Stimulated activated CD8-positive, alpha-beta memory T cell treated with anti-CD3 and anti-CD28 coated beads, Interleukin-7, amount 100 ng/mL, for 48 hours (primary cell): ENCODE data around the gene RSRC1.
A peak's percentile ranks its signal among the peaks of the same experiment; 100 is the strongest.
"Not testable (repeated sequence)": the region's sequence is repeated elsewhere in the genome, so short reads cannot be mapped to it uniquely, and the experiment has no call there.

Experiments used
- DNase-seq, 2 donors: peaks; one replicate each; pipeline ENCODE4 v3.0.0-alpha.2; 2020; ENCODE audit warnings: low read depth in 1 of 2; ENCODE audit errors: extremely low read depth in 1 of 2

The RSRC1 gene

DNA sequence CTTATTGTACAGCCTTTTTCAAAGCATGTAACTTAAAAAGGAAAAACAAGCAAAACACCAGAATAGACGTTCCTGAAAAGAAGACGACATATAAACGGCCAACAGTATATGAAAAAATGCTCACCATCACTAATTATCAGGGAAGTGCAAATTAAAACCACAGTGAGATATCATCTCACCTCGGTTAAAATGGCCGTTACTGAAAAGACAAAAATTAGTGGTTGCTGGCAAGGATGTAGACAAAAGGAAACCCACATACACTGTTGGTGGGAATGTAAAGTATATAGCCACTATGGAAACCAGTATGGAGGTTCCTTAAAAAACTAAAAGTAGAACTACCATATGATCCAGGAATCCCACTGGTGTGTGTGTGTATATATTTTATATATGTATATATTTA is 396.6 kb downstream of the RSRC1 start:
- no peak for DNase-seq

DNA sequence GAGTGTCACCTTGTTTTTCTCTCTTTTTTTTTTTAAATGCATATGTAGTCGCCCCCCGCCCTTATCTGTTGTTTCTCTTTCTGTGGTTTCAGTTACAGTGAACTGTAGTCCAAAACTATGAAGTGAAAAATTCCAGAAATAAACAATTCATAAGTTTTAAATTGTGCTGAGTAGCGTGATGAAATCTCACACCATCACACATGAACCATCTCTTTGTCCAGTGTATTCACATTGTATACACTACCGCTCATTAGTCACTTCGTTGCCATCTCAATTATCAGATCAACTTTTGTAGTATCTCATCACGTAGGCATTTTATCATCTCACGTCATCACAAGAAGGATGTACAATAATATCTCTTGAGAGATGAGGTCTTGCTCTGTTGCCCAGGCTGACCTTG is 398.6 kb downstream of the RSRC1 start:
- DNase-seq: no peak

DNA sequence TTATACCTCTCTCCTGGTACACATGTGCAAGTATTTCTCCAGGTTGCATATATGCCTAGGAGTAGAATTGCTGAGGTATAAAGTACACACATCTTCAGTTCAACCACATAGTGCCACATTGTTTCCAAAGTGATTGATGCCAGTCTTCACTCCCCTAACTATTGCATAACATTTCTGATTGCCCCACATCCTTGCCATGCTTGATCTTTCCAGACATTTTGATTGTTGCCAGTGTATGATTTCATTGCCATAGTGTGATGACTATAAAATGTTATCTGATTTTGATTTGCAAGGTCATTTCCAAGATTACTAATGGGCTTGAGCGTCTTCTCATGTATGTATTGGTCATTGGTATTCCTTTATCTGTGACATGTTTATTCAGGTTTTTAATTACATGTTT is 400.0 kb downstream of the RSRC1 start:
- DNase-seq: no peak

DNA sequence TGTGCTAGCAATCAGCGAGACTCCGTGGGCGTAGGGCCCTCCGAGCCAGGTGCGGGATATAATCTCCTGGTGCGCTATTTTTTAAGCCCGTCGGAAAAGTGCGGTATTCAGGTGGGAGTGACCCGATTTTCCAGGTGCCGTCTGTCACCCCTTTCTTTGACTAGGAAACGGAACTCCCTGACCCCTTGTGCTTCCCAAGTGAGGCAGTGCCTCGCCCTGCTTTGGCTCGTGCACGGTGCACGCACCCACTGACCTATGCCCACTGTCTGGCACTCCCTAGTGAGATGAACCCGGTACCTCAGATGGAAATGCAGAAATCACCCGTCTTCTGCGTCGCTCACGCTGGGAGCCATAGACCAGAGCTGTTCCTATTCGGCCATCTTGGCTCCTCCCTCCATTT is 406.8 kb downstream of the RSRC1 start:
- not testable (repeated sequence) for DNase-seq

DNA sequence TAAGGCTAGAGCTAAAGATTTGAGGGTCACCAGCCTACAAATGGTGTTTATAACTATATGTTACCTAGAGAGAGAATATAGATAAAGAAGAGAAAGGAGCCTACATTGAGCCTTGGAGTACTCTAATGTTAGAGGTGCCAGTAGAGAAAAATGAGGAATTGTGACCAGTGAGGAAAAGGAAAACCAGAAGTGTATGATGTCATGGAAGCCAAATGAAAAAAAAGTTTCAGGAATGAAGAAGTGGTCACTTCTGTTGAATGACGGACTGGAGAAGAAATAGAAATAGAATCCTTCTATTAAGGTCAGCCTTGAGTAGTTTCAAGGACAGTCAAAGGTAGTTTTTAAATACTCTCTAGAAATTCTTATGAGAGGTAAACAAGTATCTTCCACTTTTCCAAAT is 409.9 kb downstream of the RSRC1 start:
- no peak for DNase-seq

DNA sequence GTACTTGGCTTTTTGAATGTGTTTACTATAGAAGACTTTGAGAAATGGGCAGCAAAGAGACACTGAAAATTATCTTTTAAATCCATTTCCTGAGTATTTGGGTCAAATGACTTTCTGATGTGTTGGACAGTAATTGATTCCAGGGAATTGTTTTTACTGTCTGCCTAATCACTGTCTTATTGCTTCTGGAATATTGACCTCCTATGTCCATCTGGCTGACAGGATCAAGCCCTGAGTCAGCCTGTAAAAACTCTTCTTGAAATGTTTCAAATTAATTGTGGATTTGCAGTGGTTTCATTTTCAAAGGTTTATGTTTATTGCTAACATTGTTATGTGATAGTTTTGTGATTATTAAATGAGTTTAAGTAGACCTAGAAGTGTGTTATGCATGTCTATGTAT is 410.5 kb downstream of the RSRC1 start:
- no peak for DNase-seq

DNA sequence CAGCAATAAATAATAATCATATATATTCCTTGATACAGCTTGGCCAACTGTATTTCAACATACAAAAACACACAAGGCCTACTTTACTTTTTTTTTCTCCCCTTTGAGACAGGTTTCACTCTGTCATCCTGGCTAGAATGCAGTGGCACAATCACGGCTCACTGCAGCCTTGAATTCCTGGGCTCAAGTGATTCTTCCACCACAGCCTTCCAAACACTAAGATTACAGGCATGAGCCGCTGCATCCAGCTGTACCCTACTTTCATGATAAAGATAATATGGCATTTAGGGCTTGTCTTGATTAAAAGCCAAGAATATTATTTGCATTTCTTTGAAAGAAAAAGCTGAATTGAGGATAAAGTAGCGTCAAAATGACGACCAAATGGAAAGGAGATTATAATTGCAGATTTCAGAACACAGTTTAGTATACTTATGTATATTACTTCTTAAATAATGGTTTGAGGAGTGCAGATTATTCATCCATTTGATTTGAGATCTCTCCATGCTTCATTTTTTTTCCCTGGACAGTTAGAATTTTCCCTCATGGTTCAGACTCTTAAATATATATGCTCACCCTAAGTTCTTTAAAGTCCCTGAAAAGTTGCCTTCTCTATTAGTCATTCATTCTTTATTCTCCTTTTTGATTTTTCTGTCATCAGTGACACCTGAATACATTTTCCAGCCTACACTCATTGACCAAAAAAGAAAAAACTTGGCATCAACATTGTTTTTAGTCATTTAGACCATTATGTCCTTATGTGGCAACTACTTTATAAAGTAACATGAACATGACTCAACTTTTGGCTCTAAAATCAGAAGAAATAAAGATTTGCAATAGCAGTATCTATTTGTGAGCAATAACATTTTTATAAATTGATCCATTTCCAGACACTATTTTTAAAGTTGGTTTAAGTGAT is 412.6 kb downstream of the RSRC1 start:
- no peak for DNase-seq

DNA sequence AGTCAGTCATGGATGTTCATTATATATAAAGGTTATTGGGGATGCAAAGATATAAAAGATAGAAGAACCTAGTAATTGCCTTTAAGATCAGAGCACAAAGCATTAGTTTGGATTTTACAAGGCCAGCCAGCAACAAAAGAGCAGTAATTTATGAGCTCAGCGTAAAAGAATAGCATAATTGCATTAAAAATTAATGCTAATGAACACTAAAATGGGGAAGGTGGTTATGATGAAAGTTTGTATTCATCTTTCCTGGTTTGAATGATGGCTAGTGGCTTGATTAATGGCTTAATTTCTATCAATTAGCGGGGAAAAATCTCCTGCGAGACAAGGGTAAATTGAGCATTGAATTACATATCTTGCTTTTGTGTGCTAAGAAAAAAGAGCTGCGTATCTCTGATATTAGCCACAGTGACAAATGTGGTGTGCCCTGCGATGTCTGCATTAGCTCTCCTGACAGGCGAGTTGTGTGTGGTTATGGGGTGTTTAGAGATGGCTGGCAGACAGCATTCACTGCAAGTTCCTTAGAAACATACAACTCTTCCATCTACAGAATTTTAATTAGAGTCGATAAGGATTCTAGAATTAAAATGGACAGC is 418.3 kb downstream of the RSRC1 start:
- no peak for DNase-seq

DNA sequence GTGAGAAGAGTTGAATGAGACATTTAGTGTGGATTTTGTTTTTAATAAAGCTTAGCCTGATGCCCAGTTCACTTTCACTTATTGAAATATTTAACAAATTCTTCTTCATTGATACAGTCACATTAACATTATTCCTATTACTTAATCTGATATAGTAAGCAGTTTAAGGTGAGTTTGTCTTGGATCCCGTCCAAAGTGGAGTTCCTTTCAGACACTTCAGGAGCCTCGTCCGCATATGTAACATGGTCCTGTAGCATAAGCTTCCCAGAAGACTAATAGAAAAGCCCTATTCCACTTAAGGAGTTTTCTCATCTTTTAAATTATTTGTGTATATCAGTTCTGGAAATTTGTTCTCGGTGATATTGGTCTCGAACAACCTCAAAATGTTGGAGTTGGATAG is 421.4 kb downstream of the RSRC1 start:
- no peak for DNase-seq

DNA sequence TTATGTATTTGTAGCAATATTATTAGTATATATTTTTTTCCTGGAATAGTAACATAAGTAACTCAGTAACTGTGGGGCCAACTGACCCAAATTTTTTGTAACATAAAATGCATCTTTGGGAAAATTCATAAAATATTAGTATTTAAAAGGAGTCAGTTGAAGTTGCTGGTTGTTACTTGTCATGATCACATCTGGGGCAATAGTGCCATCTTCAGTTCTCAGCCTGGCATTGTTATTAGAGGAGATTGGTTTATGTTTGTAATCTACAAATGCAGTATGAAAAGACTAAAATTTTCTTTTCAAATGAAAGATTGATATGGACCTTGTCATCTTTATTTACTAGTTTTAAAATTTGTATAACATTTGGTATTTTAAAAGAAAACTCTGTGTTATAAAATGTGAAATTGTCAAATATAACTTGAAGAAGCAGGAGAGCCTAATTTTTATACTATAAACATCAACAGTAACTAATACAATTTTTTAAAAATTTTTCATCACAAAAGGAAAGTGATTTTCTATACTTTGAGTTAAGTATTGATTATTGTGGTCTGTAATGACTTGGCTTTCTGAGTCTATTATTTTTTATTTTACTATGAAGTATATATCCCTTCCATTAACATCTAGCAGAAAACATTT is 422.3 kb downstream of the RSRC1 start:
- no peak for DNase-seq

DNA sequence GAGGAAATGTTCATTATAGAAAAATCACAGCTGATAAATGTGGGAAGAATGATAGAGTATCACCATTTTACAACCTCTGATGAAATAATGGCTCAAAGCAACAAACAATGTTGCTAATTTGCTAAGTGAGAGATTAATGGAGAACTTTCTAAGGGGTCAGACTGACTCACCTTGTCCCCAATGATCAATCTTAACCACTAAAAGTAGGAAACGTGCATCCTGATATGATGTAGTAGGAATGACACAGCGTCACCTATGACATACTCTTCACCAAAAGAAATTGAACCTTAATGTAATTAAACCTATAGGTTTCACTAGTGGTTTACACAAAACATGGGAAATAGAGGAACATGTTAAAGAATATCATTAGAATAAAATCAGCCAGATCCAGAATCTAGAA is 426.0 kb downstream of the RSRC1 start:
- no peak for DNase-seq

DNA sequence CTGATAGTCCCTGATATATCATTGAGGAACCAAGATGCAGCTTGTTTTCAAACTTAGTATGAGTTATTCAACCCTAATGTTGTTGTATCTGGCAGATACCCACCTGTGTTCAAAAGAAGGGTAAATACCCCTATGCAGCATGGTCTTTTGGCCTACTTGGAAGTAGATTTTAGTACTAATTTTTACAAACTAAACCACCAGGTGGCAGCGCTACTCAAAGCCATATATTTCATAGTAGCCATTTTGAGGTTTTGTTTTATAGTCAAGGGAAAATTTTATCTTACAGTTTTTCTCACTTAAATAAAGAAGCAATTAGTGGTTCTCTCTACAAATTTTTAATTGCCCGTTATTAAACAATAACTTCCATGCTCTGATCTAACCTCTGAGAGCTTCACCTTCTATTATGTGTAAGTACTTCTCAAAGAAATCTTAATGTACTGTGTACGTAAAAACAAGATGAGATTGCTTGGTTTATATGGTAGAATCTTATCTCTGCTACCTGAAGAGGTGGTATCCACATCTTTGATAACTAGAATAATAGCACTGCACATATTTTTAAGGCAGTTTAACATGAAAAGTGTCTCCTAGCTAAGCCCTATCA is 429.6 kb downstream of the RSRC1 start:
- peak in 1 of 2 donors; percentile 2 for DNase-seq

DNA sequence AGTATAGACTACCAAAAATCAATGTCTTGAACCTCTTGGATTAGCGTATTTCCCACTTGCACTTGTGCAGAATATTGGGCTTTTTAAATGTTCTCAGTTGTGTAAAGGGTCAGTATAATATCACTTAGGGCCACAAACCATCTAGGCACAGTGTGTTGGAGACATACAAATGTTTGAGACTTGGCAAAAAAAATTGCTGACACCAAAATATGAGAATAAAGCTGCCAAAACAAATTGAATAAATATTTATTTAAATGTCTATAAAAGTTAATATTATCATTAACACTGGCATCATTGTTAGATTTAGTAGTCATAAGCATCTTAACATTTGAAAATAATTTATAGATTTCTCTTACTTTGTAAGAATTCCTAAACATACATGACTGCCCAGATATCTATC is 430.2 kb downstream of the RSRC1 start:
- DNase-seq: no peak

DNA sequence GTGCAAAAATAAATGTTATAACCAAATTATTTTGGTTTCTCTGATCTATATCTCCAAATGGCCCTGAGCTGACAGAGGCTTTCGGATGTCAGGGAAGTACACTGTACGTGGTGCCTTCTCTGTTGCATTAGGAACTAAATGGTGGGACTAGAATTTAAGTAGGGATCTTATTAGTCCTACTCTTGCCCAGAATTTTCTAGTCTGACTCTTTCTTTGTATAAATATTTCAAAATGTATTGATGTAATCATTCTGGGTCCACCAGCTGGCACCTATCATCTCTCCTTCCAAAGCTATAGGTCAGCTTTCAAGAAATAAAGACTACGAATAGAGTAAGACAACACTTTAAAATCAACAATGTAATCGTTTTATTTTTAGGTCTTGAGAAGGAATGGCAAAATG is 438.8 kb downstream of the RSRC1 start:
- DNase-seq: no peak

DNA sequence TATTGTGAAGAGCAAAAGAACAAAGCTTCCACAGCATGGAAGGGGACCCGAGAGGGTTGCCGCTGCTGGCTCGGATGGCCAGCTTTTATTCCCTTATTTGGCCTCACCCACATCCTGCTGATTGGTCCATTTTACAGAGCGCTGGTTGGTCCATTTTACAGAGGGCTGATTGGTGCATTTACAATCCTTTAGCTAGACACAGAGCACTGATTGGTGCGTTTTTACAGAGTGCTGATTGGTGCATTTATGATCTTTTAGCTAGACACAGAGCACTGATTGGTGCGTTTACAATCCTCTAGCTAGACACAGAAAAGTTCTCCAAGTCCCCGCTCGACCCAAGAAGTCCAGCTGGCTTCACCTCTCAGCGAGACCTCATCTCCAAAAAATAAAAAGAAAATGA is 440.0 kb downstream of the RSRC1 start:
- DNase-seq: not testable (repeated sequence)

DNA sequence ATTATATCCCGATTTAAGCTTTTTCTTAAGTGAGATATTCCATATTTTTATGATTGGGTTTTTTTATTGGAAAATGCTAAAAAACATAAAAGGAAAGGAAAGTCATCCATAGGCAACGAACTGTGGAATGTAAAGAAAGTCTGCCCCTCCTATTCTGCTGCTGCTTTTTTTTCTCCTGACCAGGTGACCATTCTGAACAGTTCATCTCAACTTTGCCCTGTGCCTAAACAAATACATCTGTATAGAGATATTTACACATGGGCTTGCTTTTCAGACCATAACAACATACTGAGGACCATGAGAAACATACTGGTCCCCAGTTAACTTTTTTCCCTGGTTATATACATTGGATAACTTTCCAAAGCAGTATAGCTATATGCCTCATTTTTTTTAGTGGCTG is 442.2 kb downstream of the RSRC1 start:
- no peak for DNase-seq

DNA sequence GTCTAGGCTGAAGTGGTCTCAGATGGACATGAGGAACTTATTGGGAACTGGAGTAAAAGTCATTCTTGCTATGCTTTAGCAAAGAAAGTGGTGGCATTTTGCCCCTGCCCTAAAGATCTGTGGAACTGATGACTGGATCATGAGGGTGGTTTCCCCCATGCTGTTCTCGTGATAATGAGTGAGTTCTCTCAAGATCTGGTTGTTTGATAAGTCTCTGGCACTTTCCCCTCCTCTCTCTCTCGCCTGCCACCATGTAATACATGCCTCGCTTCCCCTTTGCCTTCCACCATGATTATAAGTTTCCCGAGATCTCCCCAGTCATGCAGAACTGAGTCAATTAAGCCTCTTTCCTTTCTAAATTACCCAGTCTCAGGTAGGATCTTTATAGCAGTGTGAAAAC is 449.6 kb downstream of the RSRC1 start:
- DNase-seq: no peak

DNA sequence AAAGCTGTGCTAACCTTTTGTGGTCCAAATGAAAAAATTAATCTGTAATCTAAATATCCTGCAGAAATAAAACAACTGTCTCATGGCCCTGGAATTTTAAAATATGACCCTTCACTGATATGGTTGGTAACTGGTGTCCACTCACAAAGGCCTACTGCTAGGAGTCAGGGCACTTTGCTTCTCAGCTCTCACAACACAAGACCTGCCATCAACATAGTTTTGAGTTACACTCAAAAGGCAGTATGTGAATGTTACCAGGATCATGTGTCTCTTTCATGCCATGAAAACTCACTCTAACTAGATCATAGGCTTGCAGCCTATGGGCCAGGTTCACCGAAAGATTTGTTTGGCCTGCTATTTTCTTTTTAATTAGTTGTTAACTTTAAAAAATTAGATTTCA is 451.1 kb downstream of the RSRC1 start:
- no peak for DNase-seq

DNA sequence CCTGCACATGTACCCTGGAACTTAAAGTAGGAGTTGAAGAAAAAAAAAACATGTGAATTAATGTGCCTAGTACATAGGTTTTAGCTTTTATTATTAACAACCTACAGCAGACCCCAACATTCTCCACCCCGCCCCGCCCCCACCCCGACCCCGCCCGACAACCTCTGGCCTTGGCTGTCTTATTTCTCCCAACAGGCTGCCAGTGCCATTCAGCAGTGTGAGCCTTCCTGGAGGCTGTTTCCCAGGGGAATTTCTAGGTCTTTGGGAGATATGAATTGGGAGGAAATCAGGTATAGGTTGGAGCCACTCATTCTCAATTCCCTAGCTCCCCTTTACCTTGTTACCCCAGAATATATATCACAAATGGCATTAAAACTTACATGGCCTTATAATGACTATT is 452.8 kb downstream of the RSRC1 start:
- no peak for DNase-seq

DNA sequence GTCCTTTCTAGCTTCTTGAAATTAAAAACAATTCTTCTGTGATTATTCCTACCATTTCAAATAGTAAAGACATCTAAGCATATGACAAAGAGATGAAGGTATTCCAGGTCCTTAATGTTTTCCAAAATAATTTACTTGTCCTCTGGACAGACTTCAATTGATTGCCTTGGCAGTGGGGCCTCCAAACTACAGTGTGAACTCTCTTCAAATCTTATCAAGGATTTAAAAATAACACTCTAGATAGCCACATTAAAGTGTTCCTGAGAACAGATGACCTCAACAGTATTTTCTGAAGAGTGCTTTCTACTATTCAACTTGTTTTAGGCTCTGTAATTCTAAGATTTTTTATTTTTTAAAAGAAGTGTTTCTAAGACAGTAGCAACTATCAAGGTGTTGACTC is 453.2 kb downstream of the RSRC1 start:
- DNase-seq: no peak

DNA sequence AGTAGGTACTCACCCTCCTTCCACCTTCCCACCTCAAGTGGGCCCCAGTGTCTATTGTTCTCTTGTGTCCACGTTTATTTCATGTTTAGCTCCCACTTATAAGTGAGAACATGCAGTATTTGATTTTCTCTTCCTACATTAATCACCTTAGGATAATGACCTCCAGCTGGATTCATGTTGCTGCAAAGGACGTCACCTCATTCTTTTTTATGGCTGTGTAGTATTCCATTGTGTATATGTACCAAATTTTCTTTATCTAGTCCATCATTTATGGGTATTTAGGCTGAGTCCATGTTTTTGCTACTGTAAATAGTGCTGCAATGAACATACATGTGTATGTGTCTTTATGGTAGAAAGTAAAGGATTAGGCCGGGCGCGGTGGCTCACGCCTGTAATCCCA is 455.2 kb downstream of the RSRC1 start:
- DNase-seq: no peak

DNA sequence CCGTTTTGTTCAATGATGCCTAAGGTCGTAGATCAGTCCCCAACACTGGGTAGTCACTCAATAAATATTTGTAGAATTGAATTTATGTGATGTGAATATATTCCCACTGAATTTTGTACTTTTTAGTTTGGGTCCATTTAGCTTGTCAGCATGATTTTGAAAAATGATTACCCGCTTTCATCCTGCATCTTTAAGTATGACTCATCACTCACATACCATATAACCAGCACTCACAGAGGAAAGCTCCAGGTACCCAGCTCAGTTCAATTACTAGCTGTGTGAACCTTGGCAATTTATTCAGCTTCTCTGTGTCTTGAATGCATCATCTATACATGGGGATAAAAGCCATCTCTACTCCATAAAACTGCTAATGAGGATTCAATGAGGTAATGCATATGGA is 458.9 kb downstream of the RSRC1 start:
- no peak for DNase-seq
